HG02938 (cell line): ENCODE data around the gene ANKRD10.

ENCODE experiments used
- ATAC-seq: cut with Tn5 transposase; IDR thresholded peaks from one replicate; pipeline ENCODE4 v1.9.1; 2021; ENCODE audit warnings: mild to moderate bottlenecking, moderate library complexity; ENCODE audit not compliant: unreplicated experiment

Gene ANKRD10

DNA sequence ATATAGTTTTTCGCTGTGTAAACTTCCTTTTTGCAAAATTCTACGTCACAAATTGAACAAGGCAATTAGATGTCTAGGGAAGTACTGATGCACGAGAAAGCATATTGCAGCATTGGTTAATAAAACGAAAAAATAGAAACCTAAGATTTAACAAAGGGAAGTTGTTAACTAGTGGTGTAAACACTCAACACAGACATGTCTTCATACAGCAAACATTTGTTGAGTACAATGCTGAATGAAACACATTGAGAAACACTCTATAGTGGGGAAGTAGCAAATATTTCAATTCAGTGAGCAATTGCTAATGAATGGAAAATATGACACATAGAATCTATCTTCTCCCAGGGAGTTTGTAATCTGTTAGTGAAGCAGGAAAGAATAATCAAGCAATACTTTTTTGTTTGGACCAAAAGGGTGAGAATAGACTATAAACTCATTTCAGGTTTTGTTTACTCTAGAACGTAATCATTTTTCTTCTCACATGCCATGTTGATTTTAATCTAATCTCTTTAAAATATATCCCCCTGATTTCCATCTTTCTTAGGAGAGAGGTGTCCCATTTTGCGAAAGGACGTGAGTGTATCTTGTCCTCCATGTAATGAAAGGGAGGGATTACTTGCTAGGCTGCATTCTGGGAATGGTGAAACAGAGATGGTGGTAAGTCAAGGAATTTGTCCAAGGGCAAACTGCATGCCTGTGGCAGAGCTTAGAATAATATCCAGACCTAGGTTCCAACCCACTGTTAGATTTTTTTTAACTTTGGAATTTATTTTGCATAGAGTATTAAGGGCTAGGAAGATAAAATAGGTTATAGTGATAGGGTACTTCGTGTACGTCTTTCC, 1.7 kb upstream of the ANKRD10 start:
- no peak for ATAC-seq

DNA sequence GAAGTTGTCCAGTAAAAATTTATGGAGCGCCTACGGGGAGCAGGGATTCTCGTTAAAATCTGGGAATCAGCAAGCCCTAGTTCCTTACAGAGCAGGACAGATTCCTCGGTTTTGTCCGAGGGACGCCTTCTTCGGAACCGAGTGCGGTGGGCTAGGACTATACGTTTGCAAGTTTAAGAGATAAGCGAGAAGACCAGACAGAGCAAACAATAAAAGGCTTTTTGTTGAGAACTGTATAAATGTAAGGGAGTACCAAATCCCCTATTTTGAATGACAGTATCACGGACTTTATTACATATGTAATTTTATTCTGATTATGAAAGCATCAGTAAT, 971 bp upstream of the ANKRD10 start:
- no peak for ATAC-seq

GRCh38 chr13:110914331-110915056, 375 bp downstream of the ANKRD10 start:
- peak; percentile 32 for ATAC-seq

GRCh38 chr13:110914081-110914330, 863 bp downstream of the ANKRD10 start:
- peak; percentile 7 for ATAC-seq

DNA sequence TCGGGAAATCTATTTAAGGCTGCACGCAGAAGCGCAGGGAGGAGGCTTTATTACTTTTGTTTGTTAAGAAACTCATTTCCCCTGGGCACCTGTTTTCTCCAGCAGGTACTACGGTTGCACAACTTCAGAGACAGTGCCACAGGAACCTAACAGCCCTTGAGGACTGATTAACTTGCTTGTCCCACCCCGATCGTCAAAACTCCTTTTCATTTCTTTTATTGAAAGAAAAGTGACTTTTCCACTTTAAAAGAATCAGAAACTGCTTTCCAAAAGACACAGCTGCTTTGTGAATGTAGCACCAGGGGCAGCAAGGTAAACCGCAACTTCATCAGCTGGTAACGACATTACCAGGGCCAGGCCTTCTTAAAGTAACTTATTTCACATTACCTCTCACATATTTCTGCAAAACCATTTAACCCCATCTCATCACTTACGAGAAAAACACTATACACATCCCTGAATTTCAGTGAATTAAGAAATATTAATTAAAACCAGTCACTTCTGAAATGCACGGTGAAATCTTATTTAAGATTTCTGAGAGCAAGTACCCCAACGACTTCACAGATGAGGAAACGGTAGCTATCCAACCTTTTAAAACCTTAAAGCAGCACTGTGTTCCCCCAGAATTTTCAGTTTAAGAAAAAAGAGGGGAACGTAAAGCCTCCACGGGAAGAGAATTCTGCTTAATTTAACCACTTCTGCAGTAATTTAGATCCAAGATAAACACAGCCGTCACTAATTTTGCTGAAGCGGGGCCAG, 1.4 kb downstream of the ANKRD10 start:
- ATAC-seq, result no peak

GRCh38 chr13:110912651-110913051, 2.2 kb downstream of the ANKRD10 start:
- ATAC-seq, result no peak

- no peak for ATAC-seq
These were observed 3.0 kb downstream of the ANKRD10 start for GRCh38 chr13:110911880-110912279.

DNA sequence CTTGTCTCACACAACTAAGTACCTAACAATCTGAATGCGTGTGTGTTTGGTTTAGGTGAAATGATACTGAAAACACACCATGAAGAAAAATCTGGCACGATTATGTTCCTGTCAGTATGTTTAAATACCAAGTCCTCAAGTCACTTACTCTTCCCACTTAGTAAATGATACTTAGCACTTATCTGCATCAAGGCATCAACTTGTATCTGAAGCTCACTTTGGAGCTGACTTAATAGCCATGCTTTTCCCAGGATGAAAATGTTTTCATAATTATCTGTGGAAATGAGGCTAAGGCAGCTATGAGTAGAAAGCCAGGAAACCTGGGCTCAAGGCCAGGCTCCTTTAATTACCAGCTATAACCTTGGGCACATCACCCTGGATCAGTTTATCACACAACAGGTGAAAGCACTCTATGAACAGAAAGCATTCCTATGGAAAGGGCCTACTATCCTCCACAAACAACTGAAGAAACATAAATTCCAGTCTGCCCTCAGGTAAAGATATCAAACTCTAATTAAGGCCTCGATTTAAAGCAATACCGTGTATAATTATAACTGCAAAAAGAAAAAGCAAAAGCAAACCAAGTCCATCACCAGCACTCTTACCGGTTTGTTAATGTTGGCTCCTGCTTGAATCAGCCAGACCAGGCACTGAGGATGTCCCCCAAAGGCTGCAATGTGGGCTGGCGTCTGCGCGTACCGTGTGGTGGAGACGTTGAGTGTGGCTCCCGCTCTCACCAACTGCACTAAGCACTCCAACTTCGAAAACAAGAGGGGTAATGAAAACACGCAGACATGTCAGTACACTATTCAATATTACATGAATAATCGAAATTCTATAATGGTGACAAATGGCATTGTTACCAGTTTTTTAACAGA, 4.6 kb downstream of the ANKRD10 start:
- ATAC-seq, result no peak

- ATAC-seq, result no peak
These were observed 6.6 kb downstream of the ANKRD10 start for GRCh38 chr13:110907951-110908898.

DNA sequence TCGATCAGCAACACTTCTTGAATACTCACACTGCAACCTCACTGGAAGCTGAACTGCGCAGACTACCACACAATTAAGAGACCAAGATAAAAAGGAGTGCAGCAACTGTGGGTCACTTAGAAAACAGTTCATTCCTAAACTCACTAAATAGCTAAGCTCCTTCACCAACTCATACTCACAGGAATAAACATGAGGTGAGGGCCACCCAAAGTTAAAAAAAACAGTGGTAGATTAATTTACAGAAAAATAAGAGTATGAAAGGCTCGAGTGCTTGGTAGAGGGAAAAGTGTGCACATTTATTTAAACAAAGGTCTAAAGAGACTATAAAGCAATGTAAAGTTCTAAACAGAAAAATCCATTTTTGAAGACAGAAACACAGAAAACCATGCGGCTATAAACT, 7.6 kb downstream of the ANKRD10 start:
- no peak for ATAC-seq

- no peak for ATAC-seq
These were observed 10.1 kb downstream of the ANKRD10 start for GRCh38 chr13:110904748-110905147.

DNA sequence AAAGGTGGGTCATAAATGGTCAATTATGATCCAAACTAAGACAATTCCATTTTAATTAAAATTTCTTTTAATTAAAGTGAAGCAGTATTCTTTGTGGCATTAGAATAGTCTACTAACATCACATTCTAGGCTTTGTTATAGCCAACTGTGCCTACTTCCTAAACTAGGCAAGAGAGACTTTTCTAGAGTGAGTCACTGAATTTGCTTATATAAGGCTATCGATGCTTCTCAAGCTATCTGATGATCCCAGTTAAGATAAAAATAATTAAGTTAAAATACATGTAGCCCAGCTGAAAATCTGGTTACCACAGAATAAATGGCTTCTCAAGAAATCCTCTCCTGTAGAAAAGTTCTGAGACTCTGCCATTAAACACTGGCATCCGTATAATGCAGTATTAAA, 12.5 kb downstream of the ANKRD10 start:
- ATAC-seq, result no peak

DNA sequence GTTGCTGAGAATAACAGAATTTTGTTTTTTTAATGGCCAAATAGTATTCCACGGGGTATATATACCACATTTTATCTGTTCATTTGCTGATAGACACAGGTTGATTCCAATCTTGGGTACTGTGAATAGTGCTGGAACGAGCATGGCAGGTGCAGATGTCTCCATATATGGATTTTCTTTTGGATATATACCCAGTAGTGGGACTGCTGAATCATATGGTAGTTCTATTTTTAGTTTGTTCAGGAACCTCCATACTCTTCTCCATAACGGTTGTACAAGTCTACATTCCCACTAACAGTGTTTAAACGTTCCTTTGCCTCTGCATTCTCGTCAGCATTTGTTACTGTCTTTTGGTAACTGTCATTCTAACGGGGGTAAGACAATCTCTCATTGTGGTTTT, 17.3 kb downstream of the ANKRD10 start:
- no peak for ATAC-seq

DNA sequence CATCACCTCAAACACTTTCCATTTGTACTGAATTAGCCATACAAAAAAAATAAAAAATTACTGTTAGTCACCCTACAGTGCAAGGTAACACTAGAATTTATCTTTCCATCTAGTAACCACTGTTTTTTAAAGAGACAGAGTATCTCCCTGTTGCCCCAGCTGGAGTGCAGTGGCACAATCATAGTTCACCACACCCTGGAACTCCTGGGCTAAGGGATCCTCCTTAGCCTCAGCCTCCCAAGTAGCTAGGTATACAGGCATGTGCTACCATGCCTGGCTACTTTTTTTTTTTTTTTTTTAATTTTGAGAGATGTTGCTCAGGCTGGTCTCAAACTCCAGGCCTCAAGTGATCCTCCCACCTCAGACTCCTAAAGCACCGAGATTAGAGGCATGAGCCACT, 17.9 kb downstream of the ANKRD10 start:
- no peak for ATAC-seq

DNA sequence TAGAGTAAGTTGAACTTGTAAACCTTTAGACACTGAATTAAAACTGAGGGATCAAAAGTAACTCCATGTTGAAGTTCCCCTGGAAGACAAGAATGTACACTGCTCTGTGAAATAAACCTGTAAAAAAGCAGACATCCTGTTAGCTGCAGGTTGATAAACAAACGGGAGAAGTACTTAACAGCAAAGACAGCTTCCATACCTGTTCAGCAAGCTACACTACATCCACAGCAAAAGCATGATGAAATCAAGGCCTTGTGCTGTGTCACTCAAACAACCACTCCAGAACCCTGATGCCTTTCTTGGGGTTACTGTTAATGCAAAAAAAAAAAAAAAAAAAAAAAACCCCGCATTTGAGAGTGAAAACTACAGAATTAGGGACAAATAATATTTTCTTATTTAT, 20.8 kb downstream of the ANKRD10 start:
- no peak for ATAC-seq

DNA sequence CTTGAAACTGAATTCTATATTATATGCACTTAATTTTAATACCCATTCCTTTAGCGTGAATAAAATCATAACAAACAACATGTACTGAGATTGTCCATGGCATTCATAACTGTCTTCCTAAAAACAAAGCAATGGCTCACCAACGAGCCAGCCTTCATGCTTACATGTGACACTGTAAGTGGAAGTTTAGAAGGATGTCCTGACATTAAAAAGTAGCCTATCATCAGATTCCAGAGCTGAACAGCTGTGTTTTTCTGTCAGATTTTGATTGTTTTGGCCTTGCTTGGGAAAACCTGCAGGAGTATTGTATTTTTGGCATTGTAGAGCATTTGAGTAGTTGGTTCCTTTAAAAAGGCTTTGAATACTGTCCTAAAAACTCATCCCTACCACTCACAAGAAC, 21.3 kb downstream of the ANKRD10 start:
- no peak for ATAC-seq

GRCh38 chr13:110890279-110891165, 24.3 kb downstream of the ANKRD10 start:
- no peak for ATAC-seq

DNA sequence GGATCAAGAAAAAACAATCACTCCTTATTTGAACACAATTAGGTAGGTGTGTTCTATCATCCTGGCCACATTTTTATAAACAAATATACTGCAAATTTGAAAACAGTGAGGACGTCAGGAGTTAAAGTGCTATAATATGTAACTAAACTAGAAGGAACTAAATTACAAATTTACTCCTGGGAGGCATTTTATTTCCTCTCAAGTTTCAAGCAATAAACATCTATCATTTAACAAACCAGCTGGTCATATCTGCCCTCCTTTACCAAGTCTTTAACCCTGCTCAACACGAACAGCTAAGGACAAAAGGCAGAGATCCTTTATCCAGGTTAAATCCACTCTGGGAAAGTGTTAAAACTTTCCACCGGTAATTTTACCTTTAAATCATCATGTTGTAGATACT, 26.5 kb downstream of the ANKRD10 start:
- no peak for ATAC-seq
